Measurements from ENCODE around the gene NTF4.
"Not testable (repeated sequence)": the region's sequence is repeated elsewhere in the genome, so short reads cannot be mapped to it uniquely, and the experiment has no call there.

NTF4 gene

DNA sequence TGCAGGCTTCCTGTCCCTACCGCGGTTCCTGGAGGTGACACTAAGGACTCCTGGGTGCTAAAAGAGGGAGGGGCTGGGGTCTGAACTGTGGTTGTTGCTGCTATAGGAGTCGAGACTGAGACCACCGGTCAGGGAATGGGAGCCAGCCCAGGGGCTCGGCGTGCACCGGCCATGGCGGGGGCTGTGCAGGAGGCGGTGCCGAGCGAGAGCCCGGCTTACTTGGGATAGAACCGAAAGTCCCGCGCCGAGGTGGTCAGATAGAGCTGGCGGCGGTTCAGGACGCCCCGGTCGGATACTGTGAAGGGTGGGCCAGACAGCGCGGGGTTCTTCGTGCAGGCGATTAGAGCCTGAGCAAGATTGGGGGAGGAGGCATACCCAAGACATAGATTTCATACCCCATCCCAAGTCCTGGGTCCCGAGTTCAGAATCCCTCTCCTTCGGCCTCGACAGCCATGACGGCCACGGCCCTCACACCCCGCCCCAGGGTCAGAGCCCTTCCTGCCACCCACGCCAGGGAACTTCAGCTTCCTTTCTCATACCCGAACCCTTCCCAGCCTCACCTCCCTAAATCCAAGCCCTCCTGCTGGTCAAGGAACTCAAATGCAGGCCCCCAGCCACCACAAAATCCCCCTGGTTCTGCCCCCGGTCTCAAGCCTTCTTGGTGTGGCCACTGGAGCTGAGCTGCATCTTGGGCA is 7.6 kb downstream of the NTF4 start:
- H3K27me3 ChIP-seq (ENCODE audit: control insufficient read depth in 5 of 5, insufficient read depth in 4 of 5, low read length in 5 of 5): peaks cover 2 to 30% (median 19%) of the 10 kb centered on the region in 5 donors
- peaks cover 0 to 25% (median 20%) of the 10 kb centered on the region in 5 donors for H3K4me1 ChIP-seq (ENCODE audit: control insufficient read depth in 5 of 5, insufficient read depth in 5 of 5, low read length in 5 of 5)
- not testable (repeated sequence) for H3K9me3 ChIP-seq (ENCODE audit: control insufficient read depth in 5 of 5, low read length in 5 of 5); H3K27ac ChIP-seq (ENCODE audit: low read depth, low read length); H3K36me3 ChIP-seq (ENCODE audit: control insufficient read depth in 5 of 5, insufficient read depth in 5 of 5, low read length in 5 of 5)
- peak overlapping the region; percentile 60 to 76 (median 66) for H3K4me3 ChIP-seq (ENCODE audit: low read depth in 1 of 5, low read length in 5 of 5)
- H3K9ac ChIP-seq (ENCODE audit: low read length in 5 of 5): peak overlapping the region in 3 of 5 donors; percentile 31 to 61 (median 39)

DNA sequence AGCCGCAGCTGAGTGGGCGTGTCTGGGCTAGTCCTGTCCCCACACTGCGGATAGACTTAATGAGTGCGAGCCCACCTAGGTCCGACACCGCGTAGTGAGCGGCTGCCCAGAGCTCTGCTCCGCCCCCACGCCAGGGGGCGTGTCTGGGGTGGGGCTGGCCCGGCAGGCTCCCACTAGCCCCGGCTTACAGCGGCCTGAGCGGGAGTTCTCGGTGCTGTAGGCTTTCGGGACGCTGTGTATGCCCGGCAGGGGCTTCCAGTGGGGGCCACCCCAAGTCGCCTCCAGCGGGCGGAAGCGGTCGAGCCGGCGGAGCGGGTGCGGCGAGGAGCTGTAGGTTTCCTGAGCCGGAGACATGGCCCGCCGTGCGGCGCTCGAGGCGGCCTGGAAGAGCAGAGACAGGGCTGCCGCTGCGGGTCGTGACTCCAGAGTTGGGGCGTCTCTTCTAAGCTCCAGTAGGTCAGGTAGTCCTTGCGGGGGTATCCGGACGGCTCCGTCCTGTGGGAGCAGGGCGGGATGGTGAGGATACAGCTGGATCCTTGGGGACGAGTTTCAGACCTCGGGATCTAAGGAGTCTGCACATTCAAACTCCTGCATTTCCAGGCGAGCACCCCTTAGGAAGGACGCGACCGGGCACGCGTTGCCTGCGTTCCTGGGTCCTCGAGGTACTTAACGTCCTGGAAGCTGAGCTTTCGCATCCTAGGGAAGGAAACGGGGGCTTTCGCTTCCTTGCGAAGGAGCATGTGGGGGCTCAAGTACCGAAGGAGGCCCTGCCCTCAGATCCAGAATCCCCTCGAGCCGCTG is 8.3 kb downstream of the NTF4 start:
- Histone ChIP-seq H3K9ac (ENCODE audit: low read length in 5 of 5) (peak overlapping the region in 4 of 5 donors; percentile 51 to 74 (median 57)), H3K36me3 (ENCODE audit: control insufficient read depth in 5 of 5, insufficient read depth in 5 of 5, low read length in 5 of 5) (no peaks in the 10 kb centered on the region), H3K27me3 (ENCODE audit: control insufficient read depth in 5 of 5, insufficient read depth in 4 of 5, low read length in 5 of 5) (peaks cover 2 to 29% (median 19%) of the 10 kb centered on the region in 5 donors), H3K4me3 (ENCODE audit: low read depth in 1 of 5, low read length in 5 of 5) (peak overlapping the region; percentile 60 to 76 (median 66)), H3K4me1 (ENCODE audit: control insufficient read depth in 5 of 5, insufficient read depth in 5 of 5, low read length in 5 of 5) (peaks cover 0 to 25% (median 20%) of the 10 kb centered on the region in 5 donors), H3K9me3 (ENCODE audit: control insufficient read depth in 5 of 5, low read length in 5 of 5) (no peaks in the 10 kb centered on the region), H3K27ac (ENCODE audit: low read depth, low read length) (no peak overlapping the region)

- H3K27me3 ChIP-seq (ENCODE audit: control insufficient read depth in 5 of 5, insufficient read depth in 4 of 5, low read length in 5 of 5); H3K9me3 ChIP-seq (ENCODE audit: control insufficient read depth in 5 of 5, low read length in 5 of 5); H3K27ac ChIP-seq (ENCODE audit: low read depth, low read length); H3K4me1 ChIP-seq (ENCODE audit: control insufficient read depth in 5 of 5, insufficient read depth in 5 of 5, low read length in 5 of 5); H3K9ac ChIP-seq (ENCODE audit: low read length in 5 of 5); H3K4me3 ChIP-seq (ENCODE audit: low read depth in 1 of 5, low read length in 5 of 5); H3K36me3 ChIP-seq (ENCODE audit: control insufficient read depth in 5 of 5, insufficient read depth in 5 of 5, low read length in 5 of 5): not testable (repeated sequence)
These were observed 14.1 kb downstream of the NTF4 start for GRCh38 chr19:49050376-49051033.

GRCh38 chr19:49049834-49050233 is 14.8 kb downstream of the NTF4 start:
- H3K4me1 ChIP-seq (ENCODE audit: control insufficient read depth in 5 of 5, insufficient read depth in 5 of 5, low read length in 5 of 5); H3K27me3 ChIP-seq (ENCODE audit: control insufficient read depth in 5 of 5, insufficient read depth in 4 of 5, low read length in 5 of 5); H3K9ac ChIP-seq (ENCODE audit: low read length in 5 of 5); H3K9me3 ChIP-seq (ENCODE audit: control insufficient read depth in 5 of 5, low read length in 5 of 5); H3K27ac ChIP-seq (ENCODE audit: low read depth, low read length); H3K4me3 ChIP-seq (ENCODE audit: low read depth in 1 of 5, low read length in 5 of 5); H3K36me3 ChIP-seq (ENCODE audit: control insufficient read depth in 5 of 5, insufficient read depth in 5 of 5, low read length in 5 of 5): not testable (repeated sequence)

GRCh38 chr19:49049011-49049410 is 15.6 kb downstream of the NTF4 start, which contains the start of gene CGB8:
Gene CGB8, minus strand, starts transcription at chr19:49049111. Its CDS starts 372 bp downstream, at chr19:49048739.
- H3K27me3 ChIP-seq (ENCODE audit: control insufficient read depth in 5 of 5, insufficient read depth in 4 of 5, low read length in 5 of 5); H3K4me1 ChIP-seq (ENCODE audit: control insufficient read depth in 5 of 5, insufficient read depth in 5 of 5, low read length in 5 of 5); H3K4me3 ChIP-seq (ENCODE audit: low read depth in 1 of 5, low read length in 5 of 5); H3K27ac ChIP-seq (ENCODE audit: low read depth, low read length); H3K36me3 ChIP-seq (ENCODE audit: control insufficient read depth in 5 of 5, insufficient read depth in 5 of 5, low read length in 5 of 5); H3K9me3 ChIP-seq (ENCODE audit: control insufficient read depth in 5 of 5, low read length in 5 of 5); H3K9ac ChIP-seq (ENCODE audit: low read length in 5 of 5): not testable (repeated sequence)

- not testable (repeated sequence) for H3K9ac ChIP-seq (ENCODE audit: low read length in 5 of 5); H3K4me3 ChIP-seq (ENCODE audit: low read depth in 1 of 5, low read length in 5 of 5); H3K27ac ChIP-seq (ENCODE audit: low read depth, low read length); H3K36me3 ChIP-seq (ENCODE audit: control insufficient read depth in 5 of 5, insufficient read depth in 5 of 5, low read length in 5 of 5); H3K4me1 ChIP-seq (ENCODE audit: control insufficient read depth in 5 of 5, insufficient read depth in 5 of 5, low read length in 5 of 5); H3K27me3 ChIP-seq (ENCODE audit: control insufficient read depth in 5 of 5, insufficient read depth in 4 of 5, low read length in 5 of 5); H3K9me3 ChIP-seq (ENCODE audit: control insufficient read depth in 5 of 5, low read length in 5 of 5)
These were observed 21.1 kb downstream of the NTF4 start, which contains the start of gene CGB5 for GRCh38 chr19:49043548-49043947. Gene CGB5, plus strand, starts transcription at chr19:49043848. Its CDS starts 362 bp downstream, at chr19:49044210.

DNA sequence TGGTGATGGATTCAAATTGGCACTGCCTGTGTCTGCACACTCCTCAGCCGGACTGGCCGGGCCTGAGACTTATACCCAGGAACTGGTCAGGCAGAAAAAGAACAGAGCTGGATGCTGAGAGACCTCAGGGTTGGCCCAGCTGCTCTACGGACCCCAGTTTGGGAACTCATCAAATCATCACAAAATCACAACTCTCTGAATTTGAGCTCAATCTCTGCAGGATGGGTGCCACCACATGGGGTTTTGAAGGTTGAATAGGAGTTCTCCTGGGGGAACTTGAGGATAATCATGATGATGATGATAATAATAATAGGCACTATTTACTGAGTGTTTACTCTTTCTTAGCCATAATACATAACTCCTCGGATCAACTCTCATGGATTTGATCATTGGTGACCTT is 22.0 kb downstream of the NTF4 start:
- H3K9ac ChIP-seq (ENCODE audit: low read length in 5 of 5); H3K4me1 ChIP-seq (ENCODE audit: control insufficient read depth in 5 of 5, insufficient read depth in 5 of 5, low read length in 5 of 5); H3K4me3 ChIP-seq (ENCODE audit: low read depth in 1 of 5, low read length in 5 of 5); H3K27me3 ChIP-seq (ENCODE audit: control insufficient read depth in 5 of 5, insufficient read depth in 4 of 5, low read length in 5 of 5); H3K9me3 ChIP-seq (ENCODE audit: control insufficient read depth in 5 of 5, low read length in 5 of 5); H3K36me3 ChIP-seq (ENCODE audit: control insufficient read depth in 5 of 5, insufficient read depth in 5 of 5, low read length in 5 of 5); H3K27ac ChIP-seq (ENCODE audit: low read depth, low read length): not testable (repeated sequence)

DNA sequence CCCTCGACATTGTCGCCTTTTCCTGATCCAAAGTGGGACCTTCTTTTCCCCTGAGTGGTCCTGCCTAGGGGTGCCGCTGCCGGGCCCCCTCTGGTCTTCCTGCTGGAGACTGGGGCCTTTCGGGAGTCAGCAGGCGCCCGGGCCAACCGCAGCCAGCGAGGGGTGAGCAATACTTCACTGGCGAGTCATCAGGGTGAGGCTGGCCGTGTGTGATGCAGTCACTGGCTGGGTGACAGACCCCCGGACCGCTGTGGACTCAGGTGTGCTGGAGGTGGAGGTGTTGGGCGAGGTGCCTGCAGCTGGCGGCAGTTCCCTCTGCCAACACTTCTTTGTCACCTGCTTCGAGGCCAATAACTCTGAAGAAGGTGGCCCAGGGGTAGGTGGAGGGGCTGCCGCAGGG is 22.4 kb downstream of the NTF4 start:
- no peaks in the 10 kb centered on the region for H3K27me3 ChIP-seq (ENCODE audit: control insufficient read depth in 5 of 5, insufficient read depth in 4 of 5, low read length in 5 of 5)
- H3K9me3 ChIP-seq (ENCODE audit: control insufficient read depth in 5 of 5, low read length in 5 of 5): no peaks in the 10 kb centered on the region
- no peak overlapping the region for H3K4me3 ChIP-seq (ENCODE audit: low read depth in 1 of 5, low read length in 5 of 5)
- no peaks in the 10 kb centered on the region for H3K36me3 ChIP-seq (ENCODE audit: control insufficient read depth in 5 of 5, insufficient read depth in 5 of 5, low read length in 5 of 5)
- no peaks in the 10 kb centered on the region for H3K4me1 ChIP-seq (ENCODE audit: control insufficient read depth in 5 of 5, insufficient read depth in 5 of 5, low read length in 5 of 5)
- no peak overlapping the region for H3K27ac ChIP-seq (ENCODE audit: low read depth, low read length)
- H3K9ac ChIP-seq (ENCODE audit: low read length in 5 of 5): no peak overlapping the region

GRCh38 chr19:49039736-49040135 is 24.9 kb downstream of the NTF4 start:
- not testable (repeated sequence) for H3K4me1 ChIP-seq (ENCODE audit: control insufficient read depth in 5 of 5, insufficient read depth in 5 of 5, low read length in 5 of 5); H3K36me3 ChIP-seq (ENCODE audit: control insufficient read depth in 5 of 5, insufficient read depth in 5 of 5, low read length in 5 of 5); H3K27me3 ChIP-seq (ENCODE audit: control insufficient read depth in 5 of 5, insufficient read depth in 4 of 5, low read length in 5 of 5); H3K9ac ChIP-seq (ENCODE audit: low read length in 5 of 5); H3K9me3 ChIP-seq (ENCODE audit: control insufficient read depth in 5 of 5, low read length in 5 of 5); H3K27ac ChIP-seq (ENCODE audit: low read depth, low read length); H3K4me3 ChIP-seq (ENCODE audit: low read depth in 1 of 5, low read length in 5 of 5)
